Measurements from ENCODE around the gene BAIAP2L2.

DNA sequence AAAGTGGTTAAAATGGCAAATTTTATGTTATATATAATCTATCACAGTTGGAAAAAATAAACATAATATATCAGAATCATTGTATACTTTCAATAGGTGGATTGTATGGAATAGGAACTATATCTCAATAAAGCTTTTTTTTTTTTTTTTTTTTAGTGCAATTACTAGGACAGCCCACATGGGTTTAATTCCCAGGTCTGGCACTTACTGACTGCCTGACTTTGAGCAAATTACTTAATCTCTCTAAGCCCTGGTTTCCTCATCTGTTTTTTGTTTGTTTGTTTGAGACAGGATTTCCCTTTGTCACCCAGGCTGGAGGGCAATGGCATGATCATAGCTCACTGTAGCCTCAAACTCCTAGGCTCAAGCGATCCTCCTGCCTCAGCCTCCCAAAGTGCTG, 26.1 kb upstream of the BAIAP2L2 start:
- TF ChIP-seq, protein P1, sequence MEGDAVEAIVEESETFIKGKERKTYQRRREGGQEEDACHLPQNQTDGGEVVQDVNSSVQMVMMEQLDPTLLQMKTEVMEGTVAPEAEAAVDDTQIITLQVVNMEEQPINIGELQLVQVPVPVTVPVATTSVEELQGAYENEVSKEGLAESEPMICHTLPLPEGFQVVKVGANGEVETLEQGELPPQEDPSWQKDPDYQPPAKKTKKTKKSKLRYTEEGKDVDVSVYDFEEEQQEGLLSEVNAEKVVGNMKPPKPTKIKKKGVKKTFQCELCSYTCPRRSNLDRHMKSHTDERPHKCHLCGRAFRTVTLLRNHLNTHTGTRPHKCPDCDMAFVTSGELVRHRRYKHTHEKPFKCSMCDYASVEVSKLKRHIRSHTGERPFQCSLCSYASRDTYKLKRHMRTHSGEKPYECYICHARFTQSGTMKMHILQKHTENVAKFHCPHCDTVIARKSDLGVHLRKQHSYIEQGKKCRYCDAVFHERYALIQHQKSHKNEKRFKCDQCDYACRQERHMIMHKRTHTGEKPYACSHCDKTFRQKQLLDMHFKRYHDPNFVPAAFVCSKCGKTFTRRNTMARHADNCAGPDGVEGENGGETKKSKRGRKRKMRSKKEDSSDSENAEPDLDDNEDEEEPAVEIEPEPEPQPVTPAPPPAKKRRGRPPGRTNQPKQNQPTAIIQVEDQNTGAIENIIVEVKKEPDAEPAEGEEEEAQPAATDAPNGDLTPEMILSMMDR (IDR thresholded peaks at IDR 0.05; ENCODE audit: insufficient read depth, low read depth, low read length) = no peak
- TF ChIP-seq EZH2 (IDR thresholded peaks at IDR 0.05; ENCODE audit: insufficient read depth, low read length) = no peak

Data from astrocyte (in vitro differentiated cells and primary cell).